Dermis microvascular lymphatic vessel endothelial cell (primary cell): ENCODE results near the gene RBM12. TPM values are rescaled to one million over a fixed set of nuclear protein-coding genes. Genes with fewer than 3 reads are reported as not detected.
"Not testable (repeated sequence)": the region's sequence is repeated elsewhere in the genome, so short reads cannot be mapped to it uniquely, and the experiment has no call there.

Experiments used
- DNase-seq, 2 donors: peaks; one replicate each; pipeline versions ENCODE4 v3.0.0 to v3.0.0-alpha.2; 2010; ENCODE audit warnings: low read depth in 2 of 2
- total RNA-seq: library from RNA; depleted of rRNA; stranded (reverse); fragments of >200 nt; gene quantifications from 2 replicates; pipeline ENCODE4 v1.2.1, GENCODE V29; 2014

Gene RBM12
- total RNA-seq, 1 donor from 2014 or later: 33.0 TPM

GRCh38 chr20:35698298-35699126 is 33.8 kb upstream of the RBM12 start:
- no peak for DNase-seq

- no peak for DNase-seq
Measured at GRCh38 chr20:35697696-35698297, 33.1 kb upstream of the RBM12 start.

DNA sequence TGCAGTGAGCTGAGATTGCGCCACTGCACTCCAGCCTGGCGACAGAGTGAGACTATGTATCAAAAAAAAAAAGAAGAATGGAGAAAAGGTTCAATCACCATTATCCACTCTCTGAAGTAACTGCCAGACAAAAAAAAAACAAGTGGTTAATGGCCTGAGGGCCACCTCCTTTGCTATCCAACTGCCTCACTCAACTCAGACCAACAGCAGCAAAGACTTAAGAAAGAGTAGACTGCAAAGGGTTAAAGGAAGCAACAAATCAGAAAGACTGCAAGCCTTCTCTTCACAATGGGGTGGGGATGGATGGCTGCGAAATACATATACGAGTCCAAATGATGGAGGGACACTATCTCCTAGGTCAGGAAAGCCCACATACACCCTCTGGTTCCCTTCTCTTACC is 31.3 kb upstream of the RBM12 start:
- no peak for DNase-seq

DNA sequence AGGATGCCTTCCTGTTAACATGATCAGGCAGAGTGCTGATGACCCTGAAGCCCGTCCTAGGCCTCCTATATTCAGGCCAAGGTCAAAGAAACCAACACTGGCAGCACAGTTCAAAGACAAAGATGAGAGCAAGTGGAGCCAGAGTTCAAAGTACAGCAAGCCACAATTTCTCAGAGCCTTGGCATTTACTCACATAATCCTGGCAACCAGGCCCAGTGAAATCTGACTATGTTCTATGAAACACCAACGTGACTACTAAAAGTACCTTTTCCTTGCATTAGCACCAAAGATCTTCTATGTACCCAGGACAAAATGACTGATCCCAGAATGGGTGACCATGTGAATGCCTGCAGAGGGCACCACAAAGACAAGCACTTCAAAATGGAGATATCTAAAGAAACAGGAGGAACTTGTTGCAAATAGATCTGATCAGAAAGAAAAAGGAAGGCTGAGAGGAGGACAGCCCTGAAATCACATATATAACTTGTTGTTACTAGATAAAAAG is 30.6 kb upstream of the RBM12 start:
- no peak for DNase-seq

DNA sequence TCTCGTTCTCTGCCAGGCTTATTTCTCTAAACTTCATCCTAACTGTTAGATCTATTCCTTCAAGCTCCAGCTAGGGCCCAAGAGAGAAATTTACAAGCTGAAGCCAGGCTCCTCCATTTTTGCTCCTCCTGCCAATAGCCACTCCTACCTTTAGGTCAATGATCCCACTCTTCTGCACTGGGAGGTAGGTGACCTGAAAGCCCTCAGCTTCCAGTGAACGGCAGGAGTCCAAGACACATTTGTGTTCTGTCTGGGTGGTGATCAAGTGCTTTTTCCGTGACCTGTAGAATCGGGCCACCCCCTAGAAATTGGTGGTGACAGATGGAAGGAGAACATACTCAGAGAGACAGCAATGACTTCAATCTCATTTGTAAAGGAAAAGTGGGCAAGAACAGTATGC is 25.6 kb upstream of the RBM12 start:
- no peak for DNase-seq

GRCh38 chr20:35686872-35687271 is 22.2 kb upstream of the RBM12 start:
- not testable (repeated sequence) for DNase-seq

- not testable (repeated sequence) for DNase-seq
Measured at GRCh38 chr20:35685368-35685767, 20.7 kb upstream of the RBM12 start.

DNA sequence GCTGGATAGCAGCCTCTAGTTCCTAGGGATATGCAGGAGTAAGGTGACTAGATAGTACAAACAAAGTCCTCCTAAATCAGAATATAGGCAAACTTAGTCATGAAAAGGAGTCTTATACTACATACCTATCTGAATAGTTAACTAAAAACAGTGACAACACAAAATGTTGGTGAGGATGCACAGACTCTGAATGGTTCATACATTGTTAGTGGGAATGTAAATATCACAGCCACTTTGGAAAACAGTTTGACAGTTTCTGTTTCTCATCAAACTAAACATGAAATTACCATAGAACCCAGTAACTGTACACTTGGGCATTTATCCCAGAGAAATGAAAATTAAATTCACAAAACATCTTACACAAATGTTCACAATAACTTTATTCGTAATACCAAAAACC is 17.3 kb upstream of the RBM12 start:
- no peak for DNase-seq

GRCh38 chr20:35680452-35681183 is 15.9 kb upstream of the RBM12 start:
- no peak for DNase-seq

DNA sequence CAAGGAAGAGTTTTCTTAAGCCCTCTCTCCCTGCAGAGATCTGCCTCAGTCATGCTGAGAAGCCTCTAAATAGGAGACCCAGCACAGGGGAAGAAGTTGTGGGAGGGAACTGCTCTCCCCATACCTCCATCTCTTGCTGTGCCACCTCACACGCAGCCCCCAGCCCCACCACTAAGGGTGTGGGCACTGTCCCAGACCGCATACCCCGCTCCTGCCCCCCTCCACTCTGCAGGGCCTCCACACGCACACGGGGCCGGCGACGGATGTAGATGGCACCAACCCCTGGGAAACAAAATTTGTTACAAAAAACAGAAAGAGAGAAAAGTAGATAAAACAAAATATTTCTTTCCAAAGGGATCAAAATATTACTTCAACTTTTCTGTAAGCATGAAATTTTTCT is 10.2 kb upstream of the RBM12 start:
- no peak for DNase-seq

GRCh38 chr20:35673884-35674283 is 9.2 kb upstream of the RBM12 start:
- no peak for DNase-seq

DNA sequence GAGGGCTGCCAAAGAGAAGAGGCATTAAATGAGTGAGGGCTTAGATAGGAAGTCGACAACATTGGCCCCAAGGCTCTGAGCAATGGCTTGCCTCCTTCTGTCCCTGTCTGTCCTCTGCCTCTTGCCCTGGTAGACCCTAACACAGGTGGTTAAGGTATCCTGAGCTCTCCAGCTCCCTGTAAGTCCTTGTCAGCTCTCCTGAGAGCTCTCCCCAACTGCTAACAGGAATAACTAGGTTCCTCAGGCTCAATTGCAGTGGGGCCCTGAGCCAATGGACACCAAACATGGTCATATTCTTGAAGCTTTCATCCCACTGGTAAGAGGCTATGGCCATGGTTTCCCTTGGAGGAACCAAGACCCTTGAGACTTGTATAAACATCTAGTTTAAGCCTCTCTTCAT is 5.0 kb upstream of the RBM12 start:
- DNase-seq: no peak

GRCh38 chr20:35669221-35669620 is 4.5 kb upstream of the RBM12 start:
- DNase-seq: no peak

GRCh38 chr20:35665949-35666288 is 1.2 kb upstream of the RBM12 start:
- no peak for DNase-seq

DNA sequence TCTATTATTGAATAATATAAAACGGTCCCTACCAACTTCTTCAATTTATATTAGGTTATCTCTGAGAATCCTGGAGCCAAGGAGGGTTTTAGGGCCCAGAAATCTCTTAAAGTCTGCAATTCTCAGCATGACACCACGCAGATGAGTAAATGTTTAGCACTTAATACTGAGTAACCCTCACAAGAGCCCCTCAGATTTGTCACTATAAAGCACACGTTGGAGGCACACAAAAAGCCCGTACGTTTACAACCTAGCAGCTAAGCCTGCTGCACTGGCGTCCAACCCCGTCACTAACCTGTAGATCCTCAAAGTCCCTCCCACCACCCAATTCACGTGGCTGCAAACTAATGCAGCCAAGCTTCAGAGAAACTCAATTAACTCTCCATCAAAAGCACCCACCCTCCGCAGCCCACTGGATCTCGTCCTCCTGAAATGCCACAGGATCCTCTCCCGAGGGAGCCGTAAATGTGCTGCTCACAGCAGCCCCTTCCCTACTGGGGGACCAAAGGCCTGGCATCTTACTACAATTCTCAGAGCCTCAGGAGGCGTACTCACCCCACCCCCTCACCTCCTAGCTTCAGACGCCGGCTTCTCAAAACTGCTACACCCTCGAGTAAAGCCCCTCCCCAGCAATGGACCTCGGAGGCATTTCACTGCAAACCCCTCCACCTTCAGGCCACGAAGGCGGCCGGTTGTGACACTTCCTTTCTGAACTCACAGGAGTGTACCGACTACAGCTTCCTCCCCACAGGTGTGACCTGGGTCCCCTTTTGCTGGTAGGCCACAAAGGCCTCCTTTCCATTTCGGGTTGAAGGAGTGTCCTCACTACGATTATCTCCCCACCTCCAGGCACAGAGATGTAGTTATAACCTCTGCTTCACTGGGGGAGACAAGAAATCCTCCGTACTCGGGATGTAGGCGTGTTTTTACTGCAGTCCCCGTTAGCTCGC is 909 bp downstream of the RBM12 start:
- DNase-seq: peak in 1 of 2 donors; percentile 56

GRCh38 chr20:35662551-35662950 is 2.1 kb downstream of the RBM12 start:
- no peak for DNase-seq

DNA sequence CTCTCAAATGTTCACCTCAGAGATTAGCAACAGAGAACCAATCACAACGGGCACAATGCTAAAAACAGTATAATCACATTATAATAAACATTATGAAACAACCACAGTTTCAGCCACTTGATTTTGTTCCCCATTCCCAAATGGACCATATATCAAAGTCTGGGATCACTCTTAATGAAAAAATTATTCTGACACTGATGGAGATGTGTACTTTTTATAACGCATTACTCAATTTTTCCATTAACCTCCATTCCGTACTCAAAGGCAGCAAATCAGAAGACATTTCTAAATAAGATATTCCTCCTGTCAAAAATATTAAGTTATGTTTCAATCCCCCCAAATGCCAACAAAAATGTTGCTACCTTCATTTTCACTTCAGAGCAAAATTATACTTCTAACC is 2.8 kb downstream of the RBM12 start:
- peak in 1 of 2 donors; percentile 14 for DNase-seq

GRCh38 chr20:35661053-35661452 is 3.6 kb downstream of the RBM12 start:
- DNase-seq: no peak

DNA sequence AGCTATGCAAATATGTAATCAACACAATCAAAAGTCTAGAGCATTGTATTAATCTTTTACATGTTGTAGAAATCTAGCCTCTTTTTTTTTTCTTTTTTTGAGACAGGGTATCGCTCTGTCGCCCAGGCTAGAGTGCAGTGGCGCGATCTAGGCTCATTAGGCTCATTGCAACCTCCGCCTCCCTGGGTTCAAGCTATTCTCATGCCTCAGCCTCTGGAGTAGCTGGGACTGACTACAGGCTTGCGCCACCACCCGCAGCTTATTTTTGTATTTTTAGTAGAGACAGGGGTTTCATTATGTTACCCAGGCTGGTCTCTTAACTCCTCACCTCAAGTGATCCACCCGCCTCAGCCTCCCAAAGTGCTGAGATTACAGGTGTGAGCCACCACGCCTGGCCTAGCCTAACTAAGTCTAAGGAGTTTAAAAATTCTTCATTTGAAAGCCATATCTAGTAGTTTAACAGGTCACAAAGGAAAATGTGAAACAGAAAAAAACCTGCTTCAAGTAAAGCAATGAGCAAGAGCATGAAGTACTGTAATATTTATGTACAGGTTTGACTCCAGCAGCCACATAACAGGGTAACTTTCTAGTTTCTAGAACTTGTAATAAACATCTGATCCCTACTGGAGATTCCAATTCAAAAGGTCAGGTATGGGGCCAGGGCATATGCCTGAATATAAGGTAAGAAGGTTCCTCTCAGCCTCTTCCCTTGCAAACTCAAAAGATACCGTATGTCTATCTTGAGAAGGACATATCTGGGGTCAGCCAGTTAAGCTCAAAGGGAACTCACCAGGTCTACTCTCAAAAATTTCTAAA is 4.4 kb downstream of the RBM12 start:
- no peak for DNase-seq

- DNase-seq: no peak
Measured at GRCh38 chr20:35657271-35657670, 7.4 kb downstream of the RBM12 start.
